ENCODE data around the gene SGIP1.

DNA sequence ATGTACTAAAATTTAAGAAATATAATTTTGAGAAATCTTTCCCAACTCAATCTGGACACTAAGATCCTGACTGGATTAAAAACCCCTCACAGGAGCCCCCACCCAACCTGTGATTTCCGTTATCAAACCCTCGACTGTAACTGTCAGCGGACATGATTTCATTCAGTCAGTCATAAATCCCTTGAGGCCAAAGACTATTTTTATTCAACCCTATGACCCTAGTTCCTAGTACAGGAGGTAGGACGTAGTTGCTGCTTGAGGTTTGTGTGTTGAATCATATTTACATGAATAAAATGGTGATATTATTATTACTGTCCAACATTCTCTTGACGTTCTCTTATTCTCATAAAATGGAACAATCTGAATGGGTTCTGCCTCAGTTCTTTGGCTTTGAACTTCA is 145.2 kb downstream of the SGIP1 start:
- TF ChIP-seq, protein P1, sequence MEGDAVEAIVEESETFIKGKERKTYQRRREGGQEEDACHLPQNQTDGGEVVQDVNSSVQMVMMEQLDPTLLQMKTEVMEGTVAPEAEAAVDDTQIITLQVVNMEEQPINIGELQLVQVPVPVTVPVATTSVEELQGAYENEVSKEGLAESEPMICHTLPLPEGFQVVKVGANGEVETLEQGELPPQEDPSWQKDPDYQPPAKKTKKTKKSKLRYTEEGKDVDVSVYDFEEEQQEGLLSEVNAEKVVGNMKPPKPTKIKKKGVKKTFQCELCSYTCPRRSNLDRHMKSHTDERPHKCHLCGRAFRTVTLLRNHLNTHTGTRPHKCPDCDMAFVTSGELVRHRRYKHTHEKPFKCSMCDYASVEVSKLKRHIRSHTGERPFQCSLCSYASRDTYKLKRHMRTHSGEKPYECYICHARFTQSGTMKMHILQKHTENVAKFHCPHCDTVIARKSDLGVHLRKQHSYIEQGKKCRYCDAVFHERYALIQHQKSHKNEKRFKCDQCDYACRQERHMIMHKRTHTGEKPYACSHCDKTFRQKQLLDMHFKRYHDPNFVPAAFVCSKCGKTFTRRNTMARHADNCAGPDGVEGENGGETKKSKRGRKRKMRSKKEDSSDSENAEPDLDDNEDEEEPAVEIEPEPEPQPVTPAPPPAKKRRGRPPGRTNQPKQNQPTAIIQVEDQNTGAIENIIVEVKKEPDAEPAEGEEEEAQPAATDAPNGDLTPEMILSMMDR (IDR thresholded peaks at IDR 0.05): no peak
- TF ChIP-seq EZH2 (IDR thresholded peaks at IDR 0.05) (no peak), EZH2phosphoT487 (IDR thresholded peaks at IDR 0.05) (no peak)

All from neural progenitor cell (in vitro differentiated cells).